Epidermal melanocyte (primary cell): ENCODE results near the gene TSGA10IP.

Experiments
- DNase-seq: peaks from one replicate; pipeline ENCODE4 v3.0.0; 2011; ENCODE audit warnings: low spot score; ENCODE audit not compliant: insufficient read length

The TSGA10IP gene

DNA sequence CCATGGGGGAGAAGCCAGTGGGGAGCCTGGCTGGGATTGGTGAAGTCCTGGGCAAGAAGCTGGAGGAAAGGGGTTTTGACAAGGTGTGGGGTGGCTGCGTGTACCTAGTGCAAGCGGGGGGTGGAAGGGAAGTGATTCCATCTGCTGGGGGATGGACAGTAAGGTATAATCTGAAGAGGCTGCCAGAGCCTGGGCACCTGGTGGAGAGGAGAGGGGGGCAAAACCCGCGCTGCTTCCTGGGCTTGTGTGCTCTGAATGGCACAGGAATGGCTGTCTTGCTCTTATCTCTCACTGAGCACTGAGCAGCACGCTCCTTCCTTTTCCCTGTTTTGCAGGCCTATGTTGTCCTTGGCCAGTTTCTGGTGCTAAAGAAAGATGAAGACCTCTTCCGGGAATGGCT lies 58.0 kb downstream of the TSGA10IP start:
- no peak for DNase-seq

DNA sequence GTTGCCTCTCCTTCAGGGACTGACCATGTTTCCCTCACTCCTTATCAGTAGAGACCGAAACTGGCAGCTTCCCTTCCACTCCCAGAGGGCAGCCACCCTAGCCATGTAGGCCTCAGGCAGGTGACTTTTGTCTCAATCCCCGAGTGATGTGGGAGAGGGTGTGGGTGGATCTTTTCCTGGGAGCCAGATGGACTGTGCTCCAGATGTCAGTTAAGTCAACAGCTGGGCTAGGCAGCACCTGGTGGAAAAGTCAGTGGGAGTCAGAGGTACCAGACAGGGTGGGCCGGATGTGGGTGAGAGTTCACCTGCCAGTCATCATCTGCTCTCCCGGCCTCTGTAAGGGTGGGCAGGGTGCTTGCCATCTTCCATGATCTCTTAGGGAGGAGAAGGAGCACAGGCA lies 58.9 kb downstream of the TSGA10IP start:
- DNase-seq: no peak

DNA sequence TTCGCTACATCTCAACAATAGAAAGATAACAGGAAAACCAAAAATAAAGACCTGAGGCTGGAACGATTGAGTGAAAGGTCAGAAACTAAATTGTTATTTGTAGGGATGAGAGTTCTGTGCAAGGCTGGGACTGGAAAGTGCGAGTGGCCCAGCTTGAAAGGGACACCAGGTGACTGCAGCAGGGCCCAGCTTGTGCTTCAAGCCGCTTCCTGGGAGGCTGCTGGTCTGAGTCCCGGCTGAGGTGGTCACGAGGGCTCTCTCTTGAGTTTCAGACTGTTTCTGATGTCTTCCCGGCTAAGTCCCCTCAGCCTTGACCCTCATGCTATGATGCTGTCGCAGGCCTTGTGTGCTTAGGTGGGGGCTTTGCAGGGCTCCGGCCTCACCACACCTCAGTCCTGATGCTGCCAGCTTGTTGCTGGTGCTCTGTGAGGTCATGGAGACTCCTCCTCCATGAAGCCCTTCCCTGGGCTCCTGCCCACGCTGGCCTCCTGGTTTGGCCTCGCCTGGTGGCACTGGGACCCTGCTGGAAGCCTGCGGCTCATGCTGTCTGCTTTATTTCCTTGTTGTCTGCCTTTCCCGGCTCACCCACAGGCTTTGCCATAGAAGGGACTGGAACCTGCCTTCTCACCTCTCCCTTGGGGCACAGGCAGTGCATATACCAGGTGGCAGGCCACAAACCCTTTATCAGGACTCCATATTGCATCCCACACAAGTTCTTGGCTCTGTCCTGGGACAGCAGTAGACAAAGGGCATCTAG lies 61.0 kb downstream of the TSGA10IP start:
- DNase-seq: no peak

DNA sequence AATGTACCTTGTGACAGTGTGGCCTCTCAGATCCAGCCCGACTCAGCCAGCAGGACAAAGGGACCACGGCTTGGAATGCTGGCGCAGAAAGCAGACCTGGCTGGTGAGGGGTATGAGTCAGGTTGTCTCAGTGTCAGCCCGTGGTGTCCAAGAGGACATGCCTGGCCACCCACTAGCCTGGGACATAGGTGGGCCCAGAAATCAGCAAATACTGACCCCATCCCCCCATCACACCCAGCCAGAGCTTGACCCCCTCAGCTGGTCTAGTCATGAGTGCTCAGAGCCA lies 61.6 kb downstream of the TSGA10IP start:
- DNase-seq: no peak

DNA sequence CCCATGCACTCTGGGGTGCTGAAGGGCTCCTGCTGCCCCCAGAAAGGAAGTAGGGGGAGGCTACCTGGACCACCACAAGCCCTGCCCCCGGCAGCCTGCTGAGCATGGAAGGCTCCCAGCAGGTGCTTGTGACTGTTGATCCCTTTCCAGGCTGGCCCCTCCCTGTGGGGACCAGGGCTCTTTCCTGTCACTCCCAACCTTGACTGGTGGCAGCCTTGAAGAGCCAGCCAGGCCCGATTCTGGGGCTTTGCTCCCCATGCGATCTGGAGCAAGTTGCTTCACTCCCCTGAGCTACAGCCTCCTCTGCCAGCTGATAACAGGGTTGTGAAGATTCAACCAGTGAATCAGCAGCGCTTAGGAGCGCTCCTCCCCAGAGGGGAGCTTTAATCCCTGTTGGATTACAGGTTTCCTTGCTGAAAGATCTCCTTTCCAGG lies 61.9 kb downstream of the TSGA10IP start:
- DNase-seq: no peak

DNA sequence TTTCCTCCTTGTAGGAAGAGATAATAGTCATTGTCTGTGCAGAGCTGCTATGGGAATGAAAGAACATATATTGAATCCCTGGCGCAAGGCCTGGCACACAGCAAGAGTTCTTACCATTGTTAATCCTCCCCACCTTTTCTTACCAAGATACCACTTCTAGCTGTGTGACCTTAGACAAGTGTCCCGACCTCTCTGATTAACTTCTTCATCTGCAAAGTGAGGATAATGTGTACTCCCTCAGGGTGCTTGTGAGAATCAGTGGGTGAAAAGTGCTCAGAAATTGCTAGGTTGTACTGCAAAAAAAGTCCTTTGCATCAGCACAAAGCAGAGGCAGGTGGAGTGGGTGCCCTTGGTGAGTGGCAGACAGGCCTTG lies 62.8 kb downstream of the TSGA10IP start:
- DNase-seq: no peak

DNA sequence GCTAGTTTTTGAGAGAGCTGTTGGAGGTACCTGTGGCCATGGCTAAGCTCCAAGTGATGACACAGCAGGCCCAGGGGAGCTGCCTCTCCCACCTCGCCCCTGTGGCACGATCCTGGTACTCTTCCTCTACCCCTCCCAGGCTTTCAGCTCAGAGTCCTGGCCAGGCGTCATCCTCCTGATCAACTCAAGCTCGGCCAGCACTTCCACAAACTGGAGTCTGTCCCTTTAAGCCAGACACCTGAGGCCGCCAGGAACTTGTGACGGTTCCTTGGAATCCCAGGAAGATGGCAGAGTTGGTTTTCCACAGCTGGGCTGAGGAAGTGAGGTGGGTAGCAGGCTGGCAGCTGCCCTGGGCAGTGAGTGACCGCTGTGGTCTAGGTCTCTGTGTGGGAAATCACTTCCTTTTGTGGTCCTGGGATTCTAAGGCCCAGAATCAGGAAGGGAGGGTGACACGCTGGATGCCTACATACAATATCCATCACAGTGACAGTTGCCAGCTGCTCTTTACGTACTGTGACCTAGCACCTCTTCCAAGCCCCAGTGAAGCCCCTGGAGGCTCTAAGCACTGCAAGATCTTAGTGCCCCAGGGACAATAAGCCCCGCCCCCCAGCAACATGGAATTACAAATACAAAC lies 63.3 kb downstream of the TSGA10IP start:
- DNase-seq: no peak
